Calu3 (cell line): ENCODE results near the gene ZBTB12. TPM values are rescaled to one million over a fixed set of nuclear protein-coding genes. Genes with fewer than 3 reads are reported as not detected.

Experiments used
- BruUV-seq: library from RNA; stranded (reverse); fragments of 400-500 nt; replicated peaks from 2 replicates; lab custom pipeline; 2021; lab: Mats Ljungman, UMichigan
- CTCF ChIA-PET: fragments of 300-600 bp; sonication (Branson Sonifier 250); formaldehyde crosslinking; loops from one replicate; lab custom pipeline; 2022; ENCODE audit warnings: antibody characterized with exemption; lab: Charles Lee
- DNase-seq: peaks from one replicate; pipeline ENCODE4 v3.0.0; 2022
- H3K27ac Mint-ChIP-seq: one replicate; pipeline ENCODE4 v1.8.0; 2022; ENCODE audit warnings: mixed read lengths; ENCODE audit not compliant: unreplicated experiment
- H3K27me3 Mint-ChIP-seq: one replicate; pipeline ENCODE4 v1.8.0; 2022; ENCODE audit warnings: mixed read lengths; ENCODE audit not compliant: unreplicated experiment
- H3K36me3 Mint-ChIP-seq: one replicate; pipeline ENCODE4 v1.8.0; 2022; ENCODE audit warnings: mild to moderate bottlenecking, moderate library complexity, mixed read lengths; ENCODE audit not compliant: insufficient read depth, unreplicated experiment
- H3K4me1 Mint-ChIP-seq: one replicate; pipeline ENCODE4 v1.8.0; 2022; ENCODE audit warnings: mild to moderate bottlenecking, low read depth, mixed read lengths; ENCODE audit not compliant: unreplicated experiment
- H3K4me3 Mint-ChIP-seq: one replicate; pipeline ENCODE4 v1.8.0; 2022; ENCODE audit warnings: mild to moderate bottlenecking, low read depth, moderate library complexity, mixed read lengths; ENCODE audit not compliant: unreplicated experiment
- H3K9me3 Mint-ChIP-seq: one replicate; pipeline ENCODE4 v1.8.0; 2022; ENCODE audit warnings: low read depth, mixed read lengths; ENCODE audit not compliant: unreplicated experiment
- CTCF ChIP-seq: fragments of 200-600 bp; IDR thresholded peaks from one replicate; pipeline ENCODE4 v1.8.0; 2022; ENCODE audit warnings: antibody characterized with exemption; ENCODE audit not compliant: unreplicated experiment
- intact Hi-C: fragments of 100-400 bp; cut with micrococcal nuclease; formaldehyde crosslinking; loops from one replicate; pipeline ENCODE4 v1.10.0; 2022; ENCODE audit not compliant: unreplicated experiment
- total RNA-seq: library from RNA; stranded (reverse); gene quantifications from 2 replicates; pipeline ENCODE4 v1.2.3, GENCODE V29; 2022

The ZBTB12 gene
- total RNA-seq, 1 experiment from 2014 or later: 28.1 TPM

- H3K4me3 Mint-ChIP-seq: no peak overlapping the region
- no peaks in the 10 kb centered on the region for H3K27me3 Mint-ChIP-seq
- H3K9me3 Mint-ChIP-seq: no peaks in the 10 kb centered on the region
- no peak for TF ChIP-seq CTCF
- peaks cover 3% of the 10 kb centered on the region for H3K4me1 Mint-ChIP-seq
- intact Hi-C loops: no loop called here
- H3K36me3 Mint-ChIP-seq: peaks cover 74% of the 10 kb centered on the region
- no peak for DNase-seq
- BruUV-seq: no TSS peak
- no peak overlapping the region for H3K27ac Mint-ChIP-seq
- CTCF ChIA-PET: no interaction called here
Observed at GRCh38 chr6:31886541-31886991, 15.3 kb downstream of the ZBTB12 start.

- Mint-ChIP-seq H3K4me1 (peaks cover 14% of the 10 kb centered on the region), H3K4me3 (no peak overlapping the region), H3K27me3 (no peaks in the 10 kb centered on the region), H3K27ac (no peak overlapping the region), H3K9me3 (no peaks in the 10 kb centered on the region), H3K36me3 (peaks cover 82% of the 10 kb centered on the region)
- TF ChIP-seq CTCF: no peak
- BruUV-seq: no TSS peak
- intact Hi-C loops: no loop called here
- CTCF ChIA-PET: interaction anchor here (0.6 kb wide), 1 partner anchor 22 kb away, joined by 4 read pairs; the partner anchor contains the start of gene NEU1
- no peak for DNase-seq
Observed at GRCh38 chr6:31884528-31885035, 17.3 kb downstream of the ZBTB12 start.

GRCh38 chr6:31883676-31884075, 18.2 kb downstream of the ZBTB12 start:
- no peak for DNase-seq
- Mint-ChIP-seq H3K27ac (no peak overlapping the region), H3K36me3 (peaks cover 82% of the 10 kb centered on the region), H3K4me1 (peaks cover 24% of the 10 kb centered on the region), H3K9me3 (no peaks in the 10 kb centered on the region), H3K4me3 (no peak overlapping the region), H3K27me3 (no peaks in the 10 kb centered on the region)
- intact Hi-C loops: no loop called here
- no peak for TF ChIP-seq CTCF
- CTCF ChIA-PET: no interaction called here
- BruUV-seq: no TSS peak

GRCh38 chr6:31882344-31882743, 19.5 kb downstream of the ZBTB12 start:
- peaks cover 86% of the 10 kb centered on the region for H3K36me3 Mint-ChIP-seq
- H3K27me3 Mint-ChIP-seq: no peaks in the 10 kb centered on the region
- no peaks in the 10 kb centered on the region for H3K9me3 Mint-ChIP-seq
- BruUV-seq: no TSS peak
- peaks cover 37% of the 10 kb centered on the region for H3K4me1 Mint-ChIP-seq
- CTCF ChIA-PET: interaction anchor here (0.6 to 0.7 kb wide), 3 partner anchors 33 to 578 kb away, joined by 3 to 7 read pairs (median 5); no protein-coding TSS in a partner anchor
- TF ChIP-seq CTCF: no peak
- no peak for DNase-seq
- intact Hi-C loops: no loop called here
- no peak overlapping the region for H3K4me3 Mint-ChIP-seq
- H3K27ac Mint-ChIP-seq: no peak overlapping the region
